Stimulated activated CD8-positive, alpha-beta memory T cell treated with anti-CD3 and anti-CD28 coated beads, Interleukin-7, amount 100 ng/mL, for 48 hours (primary cell): ENCODE measurements around the gene DPF3.

Experiments used
- DNase-seq, 2 donors: peaks; one replicate each; pipeline ENCODE4 v3.0.0-alpha.2; 2020; ENCODE audit warnings: low read depth in 1 of 2; ENCODE audit errors: extremely low read depth in 1 of 2

The DPF3 gene

DNA sequence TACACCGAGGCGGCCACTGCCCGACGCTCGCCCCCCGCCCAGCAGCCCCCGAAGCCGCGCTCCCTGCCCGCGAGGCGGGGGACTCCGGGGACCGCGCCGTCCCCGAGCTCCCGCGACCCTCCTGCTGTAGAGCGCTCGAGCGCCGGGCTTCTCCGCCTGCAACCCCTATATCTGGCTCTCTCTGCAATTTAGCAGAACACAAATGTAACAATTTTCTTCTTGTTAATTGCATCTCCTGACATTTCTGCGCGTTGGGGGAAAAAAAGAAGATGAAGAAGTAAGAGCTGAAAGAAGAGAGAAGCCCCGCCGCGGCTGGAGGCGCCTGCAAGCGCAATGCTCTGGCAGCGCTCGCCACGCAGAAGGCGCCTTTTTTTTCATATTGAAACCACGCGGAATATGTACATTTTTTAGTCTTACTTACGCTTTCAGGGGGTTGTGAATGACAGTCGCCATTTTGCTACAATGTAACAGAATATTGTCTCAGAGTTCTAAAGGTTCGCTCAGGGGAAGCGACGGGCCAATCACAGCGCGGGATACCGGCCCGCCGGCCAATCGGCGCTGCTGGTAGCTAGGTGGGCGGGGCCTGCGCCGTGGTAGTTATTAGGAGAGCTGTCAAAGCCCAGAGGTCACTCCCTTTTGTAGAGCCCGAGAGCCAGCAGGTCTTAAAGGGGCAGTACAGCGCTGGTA lies at the start of gene DPF3:
Gene DPF3, minus strand, starts transcription at position 466 of the 687 bp plus-strand sequence. Its CDS starts 13 bp downstream, at position 453.
- DNase-seq: peak; percentile 86 to 90

DNA sequence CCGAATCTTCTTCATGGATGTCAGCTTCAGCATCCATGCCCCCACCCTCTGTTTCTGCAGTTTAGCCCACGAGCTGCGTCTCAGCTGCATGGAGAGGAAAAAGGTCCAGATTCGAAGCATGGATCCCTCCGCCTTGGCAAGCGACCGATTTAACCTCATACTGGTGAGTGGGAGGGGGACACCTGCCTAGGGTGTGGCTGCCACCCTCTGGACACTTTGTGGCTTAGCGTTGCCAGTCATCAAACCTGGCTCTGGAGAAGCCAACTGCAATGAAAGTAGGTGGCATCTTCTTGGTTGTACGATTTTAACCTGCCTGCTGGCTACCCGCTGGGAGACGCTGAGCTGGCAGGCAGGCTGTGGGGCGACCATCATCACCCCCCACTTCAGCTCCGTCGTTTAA lies 49.0 kb upstream of the DPF3 start:
- DNase-seq: no peak

DNA sequence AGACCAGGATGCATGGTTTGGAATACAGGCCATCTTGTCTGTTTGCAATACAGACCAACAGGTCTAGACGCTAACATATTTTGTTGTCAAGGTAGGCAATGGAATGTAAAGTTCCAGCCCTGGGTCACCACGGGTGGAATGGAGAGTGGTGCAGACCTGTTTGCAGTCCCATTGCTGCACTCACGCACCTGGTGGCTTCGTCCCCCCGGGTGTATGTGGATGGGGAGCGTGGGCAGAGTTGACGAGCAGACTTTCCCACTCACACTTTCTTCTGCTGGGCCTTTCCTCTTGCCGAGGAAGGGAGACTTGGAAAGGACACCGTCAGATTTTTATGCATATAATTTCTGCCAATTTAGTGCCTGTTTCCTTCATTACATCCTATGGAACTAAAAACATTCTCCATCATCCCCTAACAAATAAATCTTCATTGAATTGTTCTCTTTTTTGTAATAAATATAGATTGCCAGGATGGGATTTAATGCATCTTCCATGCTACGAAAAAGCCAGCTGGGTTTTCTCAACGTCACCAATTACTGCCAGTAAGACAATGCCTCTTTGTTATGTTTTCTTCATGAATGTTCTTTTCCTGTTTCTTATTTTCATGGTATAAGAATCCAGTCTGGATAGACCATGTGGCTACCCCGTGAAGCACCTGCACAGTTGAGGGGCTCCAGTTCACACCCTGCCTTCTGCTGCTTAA lies 47.5 kb upstream of the DPF3 start:
- no peak for DNase-seq

DNA sequence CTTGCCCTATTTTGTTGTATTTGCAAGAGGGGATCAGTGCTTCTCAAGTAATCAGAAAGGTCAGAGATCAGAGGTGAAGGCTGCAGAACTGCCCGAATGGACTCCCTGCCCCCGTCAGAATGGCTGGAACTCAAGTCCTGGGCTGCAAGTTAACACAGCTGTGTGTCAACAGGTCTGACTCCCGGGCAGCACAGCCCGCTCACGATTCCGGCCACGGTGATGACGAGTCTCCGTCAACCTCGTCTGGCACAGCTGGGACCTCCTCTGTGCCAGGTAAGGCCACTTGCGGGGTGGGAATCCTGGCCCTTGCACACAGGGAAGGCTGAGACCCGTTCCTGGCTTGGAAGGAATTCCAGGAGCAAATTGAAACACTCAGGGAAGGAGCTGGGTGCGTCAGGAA lies 45.7 kb upstream of the DPF3 start:
- DNase-seq: no peak

DNA sequence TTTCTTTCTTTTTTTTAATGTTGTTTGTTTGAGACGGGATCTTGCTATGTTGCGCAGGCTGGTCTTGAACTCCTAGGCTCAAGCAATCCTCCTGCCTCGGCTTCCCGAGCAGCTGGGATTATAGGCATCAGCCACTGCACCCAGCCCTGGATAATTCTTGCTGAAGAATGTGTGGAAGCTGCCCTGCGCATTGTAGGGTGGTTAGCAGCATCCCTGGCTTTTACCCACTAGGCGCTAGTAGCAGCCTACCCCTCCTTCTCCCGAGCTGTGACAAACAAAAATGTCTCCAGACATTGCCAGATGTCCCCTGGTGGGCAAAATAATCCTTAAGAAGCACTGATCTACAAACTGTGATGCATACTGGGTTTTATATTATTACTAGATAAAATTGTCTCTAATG lies 39.0 kb upstream of the DPF3 start:
- no peak for DNase-seq

DNA sequence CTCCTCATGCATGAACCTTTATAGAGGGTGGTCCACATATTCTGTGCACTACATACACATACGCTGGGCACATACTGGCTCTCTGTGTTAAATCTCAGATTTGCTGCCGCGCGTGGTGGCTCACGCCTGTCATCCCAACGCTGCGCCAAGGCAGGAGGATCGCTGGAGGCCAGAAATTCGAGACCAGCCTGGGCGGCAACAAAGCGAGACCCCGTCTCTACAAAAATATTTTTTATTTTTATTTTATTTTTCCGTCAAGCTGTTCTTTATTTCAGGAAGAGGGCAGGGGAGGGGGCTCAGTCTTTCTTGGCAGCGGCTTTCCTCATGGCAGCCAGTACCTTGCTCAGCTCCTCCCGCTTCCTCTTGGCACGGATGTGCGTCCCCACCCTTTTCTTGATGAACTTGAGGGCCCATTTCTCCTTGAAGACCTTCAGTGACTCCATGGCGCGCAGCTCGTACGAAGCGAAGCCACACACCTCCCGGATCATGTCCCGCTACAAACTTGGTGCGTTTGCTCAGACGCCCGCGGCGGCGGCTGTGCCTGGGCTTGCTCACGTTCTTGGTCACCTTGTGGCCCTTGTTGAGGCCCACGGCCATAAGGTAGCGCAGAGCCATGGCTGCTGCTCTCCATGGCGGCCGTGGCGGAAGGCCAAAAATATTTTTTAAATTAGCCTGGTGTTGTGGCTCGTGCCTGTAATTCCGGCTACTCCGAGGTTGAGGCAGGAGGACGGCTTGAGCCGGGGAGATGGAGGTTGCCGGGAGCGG lies 35.6 kb upstream of the DPF3 start:
- DNase-seq: no peak

DNA sequence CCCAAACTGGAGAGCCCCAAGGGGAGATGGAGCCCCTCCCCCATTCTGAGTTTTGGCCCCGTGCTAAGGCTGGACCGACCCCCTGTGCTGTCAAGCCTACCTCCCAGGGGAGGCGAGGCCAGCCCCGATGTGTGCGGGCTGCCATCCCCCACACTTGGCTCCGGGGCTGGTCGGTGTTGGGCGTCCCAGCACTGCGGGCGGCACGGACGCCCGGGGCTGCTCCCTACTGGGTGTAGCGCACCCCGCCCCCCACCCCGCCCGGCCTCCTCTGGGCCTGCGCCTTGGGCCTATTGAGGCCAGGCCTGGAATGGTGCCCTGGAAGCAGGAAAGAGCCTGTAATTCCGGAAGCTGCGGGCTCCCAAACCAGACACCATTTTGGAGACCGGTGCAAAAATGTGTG lies 35.0 kb upstream of the DPF3 start:
- no peak for DNase-seq

DNA sequence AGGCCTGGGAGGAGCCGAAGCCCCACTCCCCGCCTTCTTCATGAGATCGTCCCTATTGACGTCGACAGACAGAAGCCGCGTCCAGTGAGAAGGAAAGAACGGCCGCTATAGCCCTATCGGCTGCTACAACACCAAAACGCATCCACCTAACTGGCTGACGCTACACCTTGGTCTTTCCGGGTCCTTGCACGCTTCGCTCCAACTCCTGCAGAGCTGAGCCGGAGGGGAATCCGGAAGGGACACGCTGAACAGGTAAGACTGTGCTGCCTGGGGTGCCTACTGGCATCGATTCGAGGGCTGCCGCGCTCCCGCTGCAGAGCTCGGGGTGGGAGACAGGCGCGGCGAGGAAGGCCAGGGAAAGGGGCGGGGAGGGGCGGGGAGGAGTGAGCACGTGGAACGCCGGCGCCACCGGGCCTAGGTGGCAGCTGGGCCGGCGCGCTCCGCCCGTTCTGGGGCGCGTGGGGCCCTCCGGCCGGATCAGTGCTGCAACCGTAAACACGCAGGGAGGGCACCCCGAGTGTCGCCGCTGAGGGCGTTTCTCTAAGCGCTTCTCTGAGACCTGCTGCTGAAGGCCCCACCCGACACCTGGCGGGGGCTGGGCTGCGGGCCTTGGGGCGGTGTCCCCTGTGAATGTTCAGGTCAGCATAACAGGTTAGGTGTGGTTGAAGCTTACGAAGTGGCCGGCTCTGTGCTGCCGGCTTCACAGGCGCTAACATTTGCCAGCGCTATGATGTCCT lies 32.6 kb upstream of the DPF3 start, which contains the start of gene DCAF4:
Gene DCAF4, plus strand, starts transcription at position 173 of the 737 bp plus-strand sequence. CDS start 11,515 bp downstream, outside the sequence.
- peak; percentile 80 to 95 for DNase-seq

DNA sequence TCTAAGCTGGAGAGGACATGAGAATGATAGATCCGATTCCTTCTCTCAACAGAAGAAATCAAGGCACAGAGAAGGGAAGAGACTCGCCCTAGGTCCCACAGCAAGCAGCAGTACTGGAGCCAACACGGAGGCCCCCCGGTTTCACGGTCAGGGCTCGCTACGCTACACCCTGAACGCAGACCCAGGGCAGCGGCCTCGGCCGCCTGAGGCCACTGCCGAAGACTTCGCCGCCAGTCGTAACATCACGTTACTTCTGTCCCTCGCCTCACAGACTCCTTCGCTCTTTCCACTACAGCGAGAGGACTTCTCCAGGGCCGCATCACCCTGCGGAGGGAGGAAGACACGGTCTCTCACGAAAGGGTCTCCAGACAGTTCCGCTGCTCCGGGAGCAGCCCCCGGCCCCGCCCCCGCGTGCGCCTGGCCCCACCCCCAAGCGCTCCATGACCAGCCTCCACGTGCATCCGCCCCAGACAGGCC lies 32.0 kb upstream of the DPF3 start:
- no peak for DNase-seq

DNA sequence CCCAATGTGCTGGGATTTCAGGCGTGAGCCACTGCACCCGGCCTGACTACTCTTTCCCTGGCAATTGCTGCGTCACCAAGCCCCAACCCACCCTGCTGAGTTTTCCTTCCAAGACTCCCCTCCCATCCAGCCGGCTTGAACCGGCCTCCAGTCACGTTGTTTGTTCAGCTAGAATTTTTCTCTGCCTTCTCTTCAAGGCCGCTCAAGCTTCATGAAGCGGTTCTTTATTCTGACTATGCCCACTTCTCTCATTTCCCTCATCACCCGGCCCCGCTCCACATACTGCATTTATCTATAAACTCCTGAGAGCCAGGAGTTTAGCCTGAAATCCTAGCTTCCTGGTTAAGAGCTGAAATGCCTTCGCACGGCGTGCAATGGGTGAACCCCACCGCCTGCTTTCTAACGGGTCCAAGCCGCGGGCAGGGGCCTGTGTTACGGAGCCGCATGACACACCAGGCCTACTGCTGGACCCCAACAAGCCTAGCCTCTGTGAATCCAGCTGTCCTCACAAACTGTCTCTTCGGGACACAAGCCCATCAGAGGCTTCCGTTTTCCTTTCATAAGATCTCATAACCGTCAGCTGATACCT lies 31.4 kb upstream of the DPF3 start:
- DNase-seq: no peak

DNA sequence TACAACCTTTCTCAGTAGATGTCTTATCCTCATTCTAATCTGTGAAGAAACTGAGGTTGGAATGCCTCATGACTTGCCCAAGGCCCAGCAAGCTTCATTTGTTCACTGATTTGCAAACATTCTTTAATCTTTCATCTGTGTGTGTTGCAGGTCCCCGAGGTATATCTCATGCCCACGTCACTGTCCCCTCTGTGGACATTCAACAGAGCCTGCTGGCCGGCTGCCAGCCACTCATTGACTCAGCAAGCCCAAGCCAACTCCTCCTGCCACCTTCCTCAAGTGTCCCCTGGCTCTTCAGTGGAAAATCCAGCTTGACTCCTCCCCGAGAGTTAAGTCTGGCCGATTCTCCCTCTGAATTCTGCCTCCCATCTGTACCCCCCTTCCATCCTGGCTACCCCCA lies 30.4 kb upstream of the DPF3 start:
- DNase-seq: no peak

DNA sequence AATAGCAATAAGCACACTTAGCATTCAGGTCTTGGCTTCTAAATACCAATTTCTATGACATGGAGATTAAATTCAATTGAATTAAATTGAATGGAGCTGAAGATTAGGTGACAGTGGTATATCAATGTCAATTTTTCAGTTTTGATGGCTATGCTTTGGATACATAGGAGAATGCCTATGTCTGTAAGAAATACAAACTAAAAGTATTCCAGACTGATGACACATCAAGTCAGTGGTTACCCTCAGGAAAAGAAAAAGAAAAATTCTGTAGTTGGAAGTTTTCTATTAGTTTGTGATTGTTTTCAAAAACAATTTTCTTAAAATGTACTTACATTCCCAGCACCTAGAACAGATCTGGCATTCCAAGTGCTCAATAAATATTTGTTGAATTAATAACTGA lies 27.5 kb upstream of the DPF3 start:
- DNase-seq: no peak

DNA sequence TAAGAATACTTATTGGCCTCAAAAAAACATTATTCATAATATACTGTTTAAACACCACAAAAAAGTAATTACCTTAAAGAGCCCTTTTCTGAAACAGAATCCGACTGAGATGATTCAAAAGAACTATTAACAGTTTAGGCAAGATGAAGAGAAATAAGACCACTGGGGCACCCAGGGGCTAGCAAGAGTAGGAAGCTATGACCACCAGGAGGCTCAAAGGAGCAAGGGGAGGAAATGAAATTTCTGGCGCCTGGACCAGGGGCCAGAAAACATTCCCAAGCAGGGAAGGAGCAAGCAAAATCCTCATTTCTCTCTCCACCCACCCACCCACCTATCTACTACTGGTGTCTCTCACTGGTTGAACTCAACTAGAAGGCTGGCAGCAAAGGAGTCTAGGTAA lies 26.1 kb upstream of the DPF3 start:
- no peak for DNase-seq

DNA sequence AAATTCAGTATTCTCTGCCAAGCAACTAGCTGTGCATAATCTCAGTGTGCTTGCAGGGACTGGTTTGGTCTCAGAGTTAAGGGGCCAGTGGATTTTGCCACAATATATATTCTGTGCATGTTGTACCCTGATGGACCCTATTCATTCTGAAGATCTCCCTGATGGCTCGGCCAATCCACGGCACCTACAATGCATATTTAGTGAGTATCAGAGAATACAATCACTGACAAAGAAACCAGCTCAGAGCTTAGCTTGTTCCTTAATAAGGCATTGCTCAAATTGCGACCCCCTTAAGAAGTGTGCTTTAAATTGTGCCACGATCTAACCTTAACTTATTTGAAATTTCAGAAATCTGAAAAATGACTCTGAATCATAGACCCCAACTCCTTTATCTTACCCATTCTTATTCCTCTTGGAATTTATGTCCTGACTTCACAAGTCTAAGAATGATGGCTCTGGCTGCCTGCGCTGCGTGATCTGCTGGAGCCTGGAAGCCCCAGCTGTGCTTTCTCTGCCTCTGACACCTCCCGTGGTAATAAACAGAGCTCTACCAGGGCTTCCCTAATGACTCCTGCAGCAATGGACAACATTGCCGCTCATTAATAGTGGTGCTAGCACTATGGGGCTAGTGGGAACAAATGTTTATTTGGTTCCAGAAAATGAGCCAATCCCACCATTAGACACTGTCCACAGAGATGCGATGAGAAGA lies 23.3 kb upstream of the DPF3 start:
- no peak for DNase-seq

DNA sequence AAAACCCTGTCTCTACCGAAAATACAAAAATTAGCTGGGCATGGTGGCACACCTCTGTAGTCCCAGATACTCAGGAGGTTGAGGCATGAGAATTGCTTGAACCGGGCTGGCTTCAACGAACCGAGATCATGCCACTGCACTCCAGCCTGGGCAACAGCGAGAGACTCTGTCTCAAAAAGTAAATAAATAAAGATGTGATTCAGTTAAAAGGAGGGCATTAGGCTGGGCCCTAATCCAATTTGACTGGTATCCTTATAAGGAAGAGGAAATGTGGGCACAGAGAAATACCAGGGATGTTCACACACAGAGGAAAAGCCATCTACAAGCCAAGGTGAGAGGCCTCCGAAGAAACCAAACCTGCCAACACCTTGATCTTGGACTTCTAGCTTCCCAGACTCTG lies 22.3 kb upstream of the DPF3 start:
- no peak for DNase-seq

DNA sequence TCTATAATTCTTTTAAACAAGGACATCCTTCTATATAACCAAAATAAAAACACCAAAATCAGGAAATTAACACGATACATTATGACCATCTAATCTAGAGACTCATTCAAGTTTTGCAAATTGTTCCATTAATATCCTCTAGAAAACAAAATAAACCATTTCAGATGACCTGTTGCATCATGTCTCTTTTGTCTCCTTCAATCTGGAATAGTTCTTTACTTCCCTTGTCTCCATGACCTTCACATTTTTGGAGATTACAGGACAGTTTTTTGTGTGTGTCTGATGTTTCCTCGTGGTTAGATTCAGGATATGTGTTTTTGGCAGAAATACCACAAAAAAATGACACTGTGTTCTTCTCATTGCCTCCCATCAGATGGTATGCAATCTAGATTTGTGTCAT lies 19.9 kb upstream of the DPF3 start:
- DNase-seq: no peak

DNA sequence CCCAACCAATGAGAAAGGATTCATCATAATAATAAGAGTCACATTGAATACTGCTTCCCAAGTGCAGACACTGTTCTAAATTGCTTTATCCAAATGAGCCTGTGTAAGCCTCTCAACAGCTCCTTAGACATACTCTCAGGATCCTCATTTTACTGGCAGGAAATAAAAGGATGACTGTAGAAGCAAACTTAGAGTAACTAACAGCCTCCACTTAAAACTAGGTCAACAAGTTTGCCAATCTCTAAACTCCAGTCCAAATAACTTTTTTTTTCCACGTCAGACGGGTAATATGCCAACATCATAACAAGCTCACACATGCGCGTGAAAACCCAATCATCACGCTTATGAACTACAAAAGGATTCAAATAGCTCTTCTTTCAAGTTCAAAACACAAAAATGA lies 15.3 kb upstream of the DPF3 start:
- no peak for DNase-seq

DNA sequence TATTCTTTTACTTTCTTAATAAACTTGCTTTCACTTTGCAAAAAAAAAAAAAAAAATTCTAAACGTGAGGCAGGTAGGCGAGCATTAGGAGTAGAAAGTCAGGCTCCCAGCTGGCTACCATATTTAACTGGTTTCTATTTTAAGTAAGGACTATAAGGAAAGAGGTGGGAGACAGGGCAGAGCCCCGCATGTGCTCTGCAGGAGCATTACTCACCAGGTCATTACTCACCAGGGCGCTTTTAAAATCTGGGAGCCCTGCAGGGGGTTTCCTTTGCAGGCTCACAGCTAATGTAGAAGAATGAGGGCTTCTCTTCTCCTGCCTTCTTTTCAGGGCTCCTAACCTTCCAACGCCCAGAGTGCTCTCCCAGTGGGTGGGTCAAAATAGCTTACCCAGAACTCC lies 14.0 kb upstream of the DPF3 start:
- DNase-seq: no peak

DNA sequence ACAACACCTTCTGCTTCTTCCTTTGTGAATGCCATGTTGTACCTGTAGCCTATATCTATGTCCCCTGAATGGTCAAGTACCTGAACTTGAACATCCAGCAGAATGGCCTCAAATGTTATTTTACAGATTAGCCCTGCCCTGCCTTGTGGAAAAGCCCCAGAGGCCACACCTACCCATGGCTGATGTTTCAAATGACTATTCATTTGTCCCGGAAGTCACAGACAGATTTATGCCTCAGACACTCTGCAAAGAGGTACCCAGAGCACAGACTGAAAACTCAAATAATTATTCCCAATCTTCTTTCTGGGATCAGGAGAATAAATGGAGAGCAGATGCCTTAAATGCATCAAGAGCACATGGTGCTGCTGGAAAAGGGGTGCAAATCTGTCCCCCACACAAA lies 13.0 kb upstream of the DPF3 start:
- no peak for DNase-seq

DNA sequence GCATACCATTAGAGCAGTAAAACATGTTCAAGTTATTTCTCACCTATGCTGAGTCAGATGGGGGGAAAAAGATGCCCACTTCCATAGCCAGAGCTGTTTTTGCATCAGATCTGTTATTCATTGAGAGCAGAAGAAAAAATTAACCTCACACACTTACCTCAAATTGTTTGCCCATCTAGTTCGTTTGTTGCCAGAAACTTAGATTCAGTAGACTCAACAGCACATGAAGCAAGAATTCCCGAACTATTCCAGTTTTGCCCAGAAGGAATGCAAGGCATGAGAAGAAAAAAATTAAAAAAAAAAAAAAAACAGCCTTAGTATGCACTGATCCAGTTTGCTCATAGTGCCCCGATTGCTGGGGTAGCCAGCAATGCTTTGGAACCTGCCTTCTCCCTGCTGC lies 12.4 kb upstream of the DPF3 start:
- DNase-seq: no peak
